BLaER1 (cell line): ENCODE measurements around the gene POLDIP3.

Experiments used
- H3K27ac ChIP-seq: shearing (Covaris generic); formaldehyde crosslinking; 2 replicates; pipeline ENCODE4 v1.8.1; 2022
- H3K27me3 ChIP-seq: shearing (Covaris generic); formaldehyde crosslinking; 2 replicates; pipeline ENCODE4 v1.8.1; 2022
- H3K36me3 ChIP-seq: shearing (Covaris generic); formaldehyde crosslinking; 2 replicates; pipeline ENCODE4 v1.8.1; 2022
- H3K4me1 ChIP-seq: shearing (Covaris generic); formaldehyde crosslinking; 2 replicates; pipeline ENCODE4 v1.8.1; 2022
- H3K4me2 ChIP-seq: shearing (Covaris generic); formaldehyde crosslinking; 2 replicates; pipeline ENCODE4 v1.8.1; 2022
- H3K4me3 ChIP-seq: shearing (Covaris generic); formaldehyde crosslinking; 2 replicates; pipeline ENCODE4 v1.8.1; 2022
- H3K9ac ChIP-seq: shearing (Covaris generic); formaldehyde crosslinking; 2 replicates; pipeline ENCODE4 v1.8.1; 2022
- H3K9me3 ChIP-seq: shearing (Covaris generic); formaldehyde crosslinking; 2 replicates; pipeline ENCODE4 v1.8.1; 2022
- H4K20me1 ChIP-seq: shearing (Covaris generic); formaldehyde crosslinking; 2 replicates; pipeline ENCODE4 v1.8.1; 2022
- Cebpa-rat ChIP-seq: shearing (Covaris generic); IDR thresholded peaks from 2 replicates; pipeline ENCODE4 v1.8.1; 2022

Gene POLDIP3, protein sequence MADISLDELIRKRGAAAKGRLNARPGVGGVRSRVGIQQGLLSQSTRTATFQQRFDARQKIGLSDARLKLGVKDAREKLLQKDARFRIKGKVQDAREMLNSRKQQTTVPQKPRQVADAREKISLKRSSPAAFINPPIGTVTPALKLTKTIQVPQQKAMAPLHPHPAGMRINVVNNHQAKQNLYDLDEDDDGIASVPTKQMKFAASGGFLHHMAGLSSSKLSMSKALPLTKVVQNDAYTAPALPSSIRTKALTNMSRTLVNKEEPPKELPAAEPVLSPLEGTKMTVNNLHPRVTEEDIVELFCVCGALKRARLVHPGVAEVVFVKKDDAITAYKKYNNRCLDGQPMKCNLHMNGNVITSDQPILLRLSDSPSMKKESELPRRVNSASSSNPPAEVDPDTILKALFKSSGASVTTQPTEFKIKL

DNA sequence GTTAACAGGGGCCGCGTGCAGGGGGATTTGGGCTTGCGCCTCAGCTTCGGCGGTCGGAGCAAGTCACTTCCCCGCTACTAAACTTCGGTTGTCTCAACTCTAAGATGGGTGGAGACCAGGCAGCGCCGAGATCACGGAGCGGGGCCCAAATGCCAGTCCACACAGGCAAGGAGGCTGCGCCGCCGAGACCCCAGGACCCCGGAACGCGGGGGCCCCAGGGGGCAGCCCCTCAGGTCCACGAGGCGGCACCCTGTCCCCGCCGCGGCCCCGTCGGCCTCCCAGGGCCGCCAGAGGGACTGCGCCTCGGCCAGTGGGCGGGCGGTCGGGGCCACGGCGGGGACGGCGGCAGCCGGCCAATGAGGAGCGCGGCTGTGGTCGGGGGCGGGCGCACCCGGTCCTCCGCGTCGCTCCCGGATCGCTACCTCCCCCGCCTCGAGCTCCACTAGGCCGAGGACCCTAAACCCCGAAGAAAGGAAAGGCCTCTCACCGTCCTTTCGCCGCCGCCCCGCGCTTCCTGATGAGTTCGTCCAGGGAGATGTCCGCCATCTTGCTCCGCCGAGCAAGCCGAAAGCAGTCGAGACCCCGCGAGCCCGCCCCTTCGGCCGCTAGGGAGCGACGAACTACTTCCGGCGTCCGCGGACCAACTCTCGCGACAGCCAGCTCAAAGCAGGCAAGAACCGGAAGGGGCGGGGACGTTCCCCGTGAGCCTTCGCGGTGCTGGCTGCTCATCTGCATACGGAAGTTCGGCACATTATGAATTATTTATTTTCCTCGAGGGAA is at the start of gene POLDIP3:
POLDIP3 (minus strand) TSS at position 572 of the 780 bp plus-strand sequence; CDS start at position 546, 26 bp downstream.
- H3K4me1 ChIP-seq, result peaks cover 70% of the 10 kb centered on the region
- TF ChIP-seq Cebpa-rat, result no peak

DNA sequence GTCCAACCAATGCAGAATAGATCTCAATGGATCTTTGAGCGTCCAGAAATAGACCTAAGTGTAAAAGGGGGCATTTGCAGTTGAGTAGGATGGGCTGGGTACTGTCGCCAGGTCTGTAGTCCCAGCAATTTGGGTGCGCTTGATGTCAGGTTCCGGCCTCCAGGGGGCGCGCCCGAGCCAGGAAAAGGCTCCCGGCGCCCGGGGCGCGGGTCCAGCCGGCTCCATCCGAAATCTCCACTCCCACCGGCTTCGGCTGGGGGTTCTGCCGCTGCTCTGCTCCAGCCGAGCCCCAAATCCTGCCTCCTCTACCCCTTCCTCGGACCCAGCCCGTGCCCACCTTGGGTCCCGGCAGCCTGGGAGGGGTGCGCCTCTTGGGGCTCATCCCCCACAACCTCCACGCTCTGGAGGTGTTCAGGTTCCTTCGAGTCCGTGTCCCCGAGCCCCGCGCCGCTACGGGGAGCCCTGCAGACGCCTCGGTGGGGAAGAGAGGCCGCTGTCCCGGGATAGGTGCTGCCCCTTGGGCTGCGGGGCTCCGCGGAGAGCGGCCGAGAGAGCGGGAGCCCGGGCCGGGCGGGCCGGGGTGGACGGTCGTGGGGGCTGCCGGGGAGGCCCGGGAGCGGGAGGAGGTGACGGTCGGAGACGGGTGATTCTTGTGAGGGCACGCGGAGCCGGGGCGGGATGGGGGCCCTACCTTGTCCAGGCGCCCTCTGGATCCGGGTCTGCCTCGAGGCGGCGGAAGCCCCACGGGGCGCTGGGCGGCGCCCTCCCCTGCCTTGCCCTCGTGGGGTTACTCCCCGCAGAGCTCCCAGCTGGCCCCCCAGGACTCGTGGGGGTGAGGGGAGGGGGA is 47.5 kb upstream of the POLDIP3 start:
- Histone ChIP-seq H3K27me3 (peaks cover 11% of the 10 kb centered on the region), H3K9me3 (no peaks in the 10 kb centered on the region), H3K36me3 (no peaks in the 10 kb centered on the region), H3K4me2 (peak overlapping the region; percentile 98), H3K27ac (peak overlapping the region; percentile 53; the same call in 1 of the 2 replicates), H4K20me1 (no peaks in the 10 kb centered on the region), H3K4me1 (peaks cover 61% of the 10 kb centered on the region), H3K4me3 (peak overlapping the region; percentile 70), H3K9ac (peak overlapping the region; percentile 74)
- no peak for TF ChIP-seq Cebpa-rat

More for the DNA sequence above, at the start of gene POLDIP3:
- Histone ChIP-seq H3K9me3 (no peaks in the 10 kb centered on the region), H3K36me3 (peaks cover 38% of the 10 kb centered on the region), H3K4me3 (peak within 1 kb of the TSS; percentile 85), H3K4me2 (peak within 1 kb of the TSS; percentile 91), H3K27me3 (no peaks in the 10 kb centered on the region), H3K9ac (peak within 1 kb of the TSS; percentile 98), H4K20me1 (peaks cover 47% of the 10 kb centered on the region), H3K27ac (peak within 1 kb of the TSS; percentile 99)

DNA sequence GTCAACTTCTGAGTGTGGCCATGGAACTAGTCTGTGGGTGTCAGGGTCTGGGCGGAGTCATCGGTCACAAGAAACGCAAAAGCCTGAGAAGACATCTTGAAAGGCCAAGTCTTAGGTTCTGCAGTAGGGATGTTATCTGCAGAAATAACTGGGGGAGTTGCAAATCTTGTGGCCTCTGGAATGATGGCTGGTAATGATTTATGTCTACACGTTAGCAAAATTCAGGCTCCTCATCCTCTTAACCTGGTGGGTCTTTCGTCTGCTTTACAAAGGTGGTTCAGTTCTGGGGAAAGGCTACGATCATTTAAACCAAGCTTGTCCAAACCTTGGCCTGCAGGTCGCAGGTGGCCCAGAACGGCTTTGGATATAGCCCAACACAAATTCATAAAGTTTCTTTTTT is 41.9 kb upstream of the POLDIP3 start:
- H4K20me1 ChIP-seq, result no peaks in the 10 kb centered on the region
- no peak overlapping the region for H3K9ac ChIP-seq
- no peak overlapping the region for H3K27ac ChIP-seq
- H3K27me3 ChIP-seq, result no peaks in the 10 kb centered on the region
- H3K36me3 ChIP-seq, result no peaks in the 10 kb centered on the region
- no peak overlapping the region for H3K4me2 ChIP-seq
- H3K9me3 ChIP-seq, result no peaks in the 10 kb centered on the region
- H3K4me1 ChIP-seq, result peaks cover 64% of the 10 kb centered on the region
- no peak overlapping the region for H3K4me3 ChIP-seq
- no peak for TF ChIP-seq Cebpa-rat

DNA sequence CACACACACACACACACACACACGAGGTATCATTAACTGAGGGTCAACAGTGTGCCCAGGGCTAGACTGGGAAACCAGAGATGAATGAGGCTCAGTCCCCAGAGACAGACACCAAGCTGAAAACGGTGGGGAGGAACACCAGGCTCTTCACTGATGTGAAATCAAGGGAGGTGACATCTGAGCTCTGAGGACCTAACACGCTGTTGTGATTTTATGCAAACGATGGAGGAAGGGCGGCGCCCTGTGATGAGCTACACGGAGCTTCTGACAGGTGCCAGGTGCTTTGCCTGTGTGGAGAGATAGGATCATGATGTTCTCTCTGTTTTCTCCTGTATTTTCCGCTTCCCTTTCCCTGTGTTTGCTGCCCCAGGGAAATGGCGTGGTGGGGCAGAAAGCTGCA is 41.0 kb upstream of the POLDIP3 start:
- Histone ChIP-seq H3K4me2 (peak overlapping the region; percentile 54), H3K9me3 (no peaks in the 10 kb centered on the region), H3K27ac (no peak overlapping the region), H3K36me3 (no peaks in the 10 kb centered on the region), H3K9ac (no peak overlapping the region), H4K20me1 (no peaks in the 10 kb centered on the region), H3K4me3 (no peak overlapping the region), H3K27me3 (no peaks in the 10 kb centered on the region), H3K4me1 (peaks cover 61% of the 10 kb centered on the region)
- TF ChIP-seq Cebpa-rat, result no peak

DNA sequence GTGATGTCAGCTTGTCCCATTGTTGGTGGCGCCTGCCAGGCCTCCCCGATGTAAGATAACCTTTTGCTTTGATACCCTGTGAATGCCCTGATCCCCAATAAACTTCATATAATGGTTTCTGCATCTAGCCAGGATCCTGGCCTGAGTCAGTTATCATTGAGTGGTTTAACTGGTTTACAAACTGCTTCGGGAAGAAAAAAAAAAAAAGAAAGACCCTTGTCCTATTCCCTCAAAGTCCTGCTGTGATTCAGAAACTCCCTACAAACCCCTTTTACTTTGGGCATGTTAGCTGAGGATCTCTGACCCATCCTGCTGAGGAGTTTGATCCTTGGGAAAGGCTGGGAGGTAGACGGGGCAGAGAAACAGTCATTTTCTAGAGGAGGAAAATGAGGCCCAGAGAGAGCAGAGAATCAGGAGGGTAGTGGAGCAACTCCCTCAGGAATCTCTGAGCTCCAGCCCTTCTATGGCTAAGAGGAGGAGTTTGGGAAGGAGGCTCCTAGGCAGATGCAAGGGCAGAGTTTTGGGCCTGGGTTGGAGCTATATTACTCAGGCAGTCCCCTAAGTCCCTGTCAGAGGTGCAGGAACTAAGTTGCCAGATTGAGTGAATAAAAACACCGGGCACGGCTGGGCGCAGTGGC is 39.9 kb upstream of the POLDIP3 start:
- H3K4me3 ChIP-seq, result no peak overlapping the region
- no peaks in the 10 kb centered on the region for H3K9me3 ChIP-seq
- H3K27me3 ChIP-seq, result no peaks in the 10 kb centered on the region
- H3K4me1 ChIP-seq, result peaks cover 49% of the 10 kb centered on the region
- no peaks in the 10 kb centered on the region for H3K36me3 ChIP-seq
- peak overlapping the region; percentile 54; the same call in 1 of the 2 replicates for H3K4me2 ChIP-seq
- no peak for TF ChIP-seq Cebpa-rat
- H3K27ac ChIP-seq, result no peak overlapping the region
- H4K20me1 ChIP-seq, result no peaks in the 10 kb centered on the region
- H3K9ac ChIP-seq, result no peak overlapping the region

DNA sequence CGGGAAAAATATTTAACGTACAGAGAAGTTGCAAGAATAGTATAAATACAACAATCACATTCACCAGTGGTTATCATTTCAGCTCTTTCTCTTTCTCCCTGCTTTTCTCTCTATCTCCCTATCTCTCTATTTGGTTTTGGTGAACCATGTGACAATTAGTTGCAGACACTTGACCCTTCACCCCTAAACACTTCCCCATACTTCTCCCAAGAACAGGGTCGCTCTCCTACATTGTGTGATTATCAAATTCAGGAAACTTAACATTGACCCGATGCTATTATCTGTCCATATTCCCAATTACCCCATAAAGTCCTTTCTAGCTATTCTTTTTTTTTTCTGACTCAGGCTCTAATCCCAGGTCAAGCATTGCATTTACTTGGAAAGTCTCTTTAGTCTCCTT is 39.3 kb upstream of the POLDIP3 start:
- Histone ChIP-seq H3K27me3 (no peaks in the 10 kb centered on the region), H3K36me3 (no peaks in the 10 kb centered on the region), H3K4me1 (peaks cover 44% of the 10 kb centered on the region), H4K20me1 (no peaks in the 10 kb centered on the region), H3K4me3 (no peak overlapping the region), H3K4me2 (no peak overlapping the region), H3K9me3 (no peaks in the 10 kb centered on the region), H3K27ac (no peak overlapping the region), H3K9ac (no peak overlapping the region)
- no peak for TF ChIP-seq Cebpa-rat

DNA sequence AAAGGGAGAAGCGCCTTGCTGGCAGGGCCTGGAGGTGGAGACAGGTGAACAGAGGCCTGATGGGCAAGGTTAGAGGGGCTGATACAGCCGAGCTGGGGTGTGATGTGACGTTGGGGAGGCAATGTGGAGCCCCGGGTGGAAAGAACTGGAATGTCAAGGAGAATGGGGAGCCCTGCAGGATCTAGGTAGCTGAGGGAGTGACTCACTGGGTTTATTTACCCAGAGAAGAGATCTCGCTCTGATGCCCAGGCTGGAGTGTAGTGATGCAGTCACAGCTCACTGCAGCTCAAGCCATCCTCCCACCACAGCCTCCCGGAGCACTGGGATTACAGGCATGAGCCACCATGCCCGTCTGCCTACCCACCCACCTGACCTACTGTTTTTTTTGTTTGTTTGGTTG is 36.5 kb upstream of the POLDIP3 start:
- TF ChIP-seq Cebpa-rat, result no peak
- no peak overlapping the region for H3K4me2 ChIP-seq
- H3K4me3 ChIP-seq, result no peak overlapping the region
- H3K4me1 ChIP-seq, result peaks cover 42% of the 10 kb centered on the region
- H3K36me3 ChIP-seq, result no peaks in the 10 kb centered on the region
- H3K9ac ChIP-seq, result no peak overlapping the region
- no peak overlapping the region for H3K27ac ChIP-seq
- H3K27me3 ChIP-seq, result no peaks in the 10 kb centered on the region
- peaks cover 28% of the 10 kb centered on the region for H4K20me1 ChIP-seq
- H3K9me3 ChIP-seq, result no peaks in the 10 kb centered on the region

DNA sequence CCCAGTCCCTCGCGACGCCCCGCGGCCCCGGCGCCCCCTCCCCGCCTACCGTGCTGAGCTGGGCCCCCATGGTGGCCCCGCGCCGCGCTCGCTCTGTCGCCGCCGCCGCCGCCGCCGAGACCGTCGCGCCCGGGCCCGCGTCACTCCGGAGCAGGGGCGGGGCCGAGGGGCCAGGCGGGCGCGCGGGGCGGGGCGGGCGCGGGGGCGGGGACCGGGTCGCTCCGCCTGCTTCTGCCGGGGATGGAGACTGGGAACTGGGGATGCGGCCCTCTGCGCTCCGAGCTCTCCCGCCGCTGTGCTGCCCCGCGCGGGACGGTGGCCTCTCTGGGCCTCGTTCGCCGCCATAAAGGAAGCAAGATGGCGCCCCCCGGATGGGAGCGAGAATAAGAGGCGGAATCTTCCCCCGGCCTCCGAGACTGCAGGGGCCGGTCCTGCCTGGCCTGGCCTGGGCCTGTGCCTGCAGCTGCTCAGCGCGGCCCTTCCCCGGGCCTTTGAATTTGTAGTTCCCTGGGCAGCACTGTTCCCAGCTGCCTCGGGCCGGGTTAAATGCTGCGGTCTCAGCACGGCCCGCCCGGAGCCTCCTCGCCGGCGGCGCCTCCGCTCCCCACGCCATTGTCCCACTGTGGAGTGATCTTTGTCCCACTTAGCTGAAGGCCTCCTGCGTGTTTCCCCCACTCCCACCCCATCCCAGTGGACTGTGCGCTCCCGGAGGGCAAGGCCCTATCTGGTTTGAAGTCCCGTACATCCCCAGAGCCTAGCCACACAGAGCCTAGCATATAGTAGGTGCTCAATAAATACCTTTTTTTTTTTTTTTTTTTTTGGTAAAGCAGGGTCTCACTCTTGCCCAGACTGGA is 34.8 kb upstream of the POLDIP3 start, which contains the start of gene CYB5R3:
CYB5R3 (minus strand) TSS at position 147 of the 854 bp plus-strand sequence; CDS start at position 70, 77 bp downstream.
- peak within 1 kb of the TSS; percentile 83 for H3K27ac ChIP-seq
- no peaks in the 10 kb centered on the region for H3K36me3 ChIP-seq

More for the DNA sequence above, 34.8 kb upstream of the POLDIP3 start, which contains the start of gene CYB5R3:
- H3K9me3 ChIP-seq, result no peaks in the 10 kb centered on the region
- peak within 1 kb of the TSS; percentile 75 for H3K4me2 ChIP-seq
- peak within 1 kb of the TSS; percentile 88 for H3K9ac ChIP-seq
- peak within 1 kb of the TSS; percentile 83 for H3K4me3 ChIP-seq
- TF ChIP-seq Cebpa-rat, result no peak
- H3K27me3 ChIP-seq, result no peaks in the 10 kb centered on the region
- H3K4me1 ChIP-seq, result peaks cover 42% of the 10 kb centered on the region
- peaks cover 45% of the 10 kb centered on the region for H4K20me1 ChIP-seq
